HepG2 (cell line): Measurements from ENCODE around the gene IHH. TPM values are rescaled to one million over a fixed set of nuclear protein-coding genes. Genes with fewer than 3 reads are reported as not detected.

ENCODE experiments used
- CCAR2 ChIP-seq: fragments of 200-400 bp; formaldehyde crosslinking; optimal IDR thresholded peaks from 2 replicates; pipeline ENCODE3; 2018; ENCODE audit warnings: low read depth, mild to moderate bottlenecking, low read length, moderate library complexity
- CTCF ChIP-seq: sonication (generic); formaldehyde crosslinking; IDR thresholded peaks from 2 replicates; pipeline ENCODE4 v1.5.0; 2020; ENCODE audit warnings: mild to moderate bottlenecking, missing genetic modification reagents, moderate library complexity
- GATAD1 ChIP-seq: IDR thresholded peaks from 2 replicates; pipeline ENCODE4 v1.6.1; 2016; ENCODE audit warnings: missing genetic modification reagents, missing compliant biosample characterization
- HHEX ChIP-seq: IDR thresholded peaks from 2 replicates; pipeline ENCODE4 v1.6.1; 2016; ENCODE audit warnings: control low read depth
- IRX3 ChIP-seq: sonication (generic); formaldehyde crosslinking; IDR thresholded peaks from 2 replicates; pipeline ENCODE4 v1.8.1; 2023; ENCODE audit warnings: mild to moderate bottlenecking, low read depth, missing genetic modification reagents, borderline replicate concordance
- KDM4B ChIP-seq: sonication (generic); formaldehyde crosslinking; IDR thresholded peaks from 2 replicates; pipeline ENCODE4 v1.4.0; 2020; ENCODE audit warnings: missing genetic modification reagents
- MAFF ChIP-seq: IDR thresholded peaks from 2 replicates; pipeline ENCODE4 v1.6.1; 2011; ENCODE audit warnings: low read depth, low read length, improper control_type of control experiment
- MBD4 ChIP-seq: IDR thresholded peaks from 2 replicates; pipeline ENCODE4 v1.6.1; 2012; ENCODE audit warnings: low read length, inconsistent platforms, borderline replicate concordance
- MIER3 ChIP-seq: IDR thresholded peaks from 2 replicates; pipeline ENCODE4 v1.6.1; 2016; ENCODE audit warnings: missing compliant biosample characterization, borderline replicate concordance
- NR3C1 ChIP-seq: sonication (generic); formaldehyde crosslinking; IDR thresholded peaks from 2 replicates; pipeline ENCODE4 v1.4.0; 2020; ENCODE audit warnings: missing genetic modification reagents
- PHB2 ChIP-seq: fragments of 450-650 bp; IDR thresholded peaks from 2 replicates; pipeline ENCODE4 v1.6.1; 2018; ENCODE audit not compliant: partially characterized antibody
- TFDP1 ChIP-seq: IDR thresholded peaks from 2 replicates; pipeline ENCODE4 v1.6.1; 2016; ENCODE audit warnings: missing compliant biosample characterization, missing genetic modification reagents, borderline replicate concordance
- TRIM22 ChIP-seq: fragments of 450-650 bp; IDR thresholded peaks from 2 replicates; pipeline ENCODE4 v1.6.1; 2017
- ZFP62 ChIP-seq: sonication (generic); formaldehyde crosslinking; IDR thresholded peaks from 2 replicates; pipeline ENCODE4 v1.4.0; 2020; ENCODE audit warnings: missing genetic modification reagents
- ZNF20 ChIP-seq: sonication (generic); formaldehyde crosslinking; IDR thresholded peaks from 2 replicates; pipeline ENCODE4 v1.4.0; 2020; ENCODE audit warnings: mild to moderate bottlenecking, moderate library complexity, missing genetic modification reagents
- ZNF230 ChIP-seq: sonication (generic); formaldehyde crosslinking; IDR thresholded peaks from 2 replicates; pipeline ENCODE4 v1.4.0; 2020; ENCODE audit warnings: mild to moderate bottlenecking, missing genetic modification reagents
- ZNF781 ChIP-seq: sonication (generic); formaldehyde crosslinking; IDR thresholded peaks from 2 replicates; pipeline ENCODE4 v1.5.1; 2020; ENCODE audit warnings: borderline replicate concordance, mild to moderate bottlenecking, missing genetic modification reagents; ENCODE audit errors: not compliant biosample characterization
- polyA plus RNA-seq, 8 experiments: library from polyadenylated mRNA; depleted of rRNA in 3 of 8; stranded (reverse) in 7 of 8; unstranded in 1 of 8; fragments of >200 nt; fragmentation: Illumina TruSeq in 4 of 8; extraction: Trizol in 4 of 8; gene quantifications; 2 replicates each; pipeline versions ENCODE4 v1.2.1 to v1.2.3, GENCODE V29; 2011 to 2016; ENCODE audit warnings: low read depth in 4 of 8, missing spikeins in 1 of 8, mixed read lengths in 1 of 8; ENCODE audit not compliant: insufficient read depth in 1 of 8
- total RNA-seq, 5 experiments: library from RNA; depleted of rRNA; stranded (reverse); fragments of >200 nt; fragmentation: Illumina TruSeq; extraction: Trizol; gene quantifications; 2 replicates each; pipeline ENCODE4 v1.2.3, GENCODE V29; 2016; ENCODE audit warnings: low read depth in 1 of 5
- TF ChIP-seq, protein P1 (sequence below): IDR thresholded peaks from 2 replicates; pipeline ENCODE4 v1.6.1; 2012; ENCODE audit warnings: low read depth, low read length, improper control_type of control experiment
- TF ChIP-seq, protein P2 (sequence below): sonication (generic); formaldehyde crosslinking; IDR thresholded peaks from 2 replicates; pipeline ENCODE4 v1.4.0; 2020; ENCODE audit warnings: missing genetic modification reagents, borderline replicate concordance

Gene IHH
- total and polyA plus RNA-seq, 2 of the 13 experiments (the other 11 are each of a cell fraction or from before 2014, with no cell fraction given), result 0.42 TPM; not detected in 1

- TF ChIP-seq IRX3 (CRISPR knock-in tag) (no peak), CTCF (no peak; the same call in 1 of the 2 replicates), GATAD1 (CRISPR knock-in tag) (no peak), MAFF (no peak), NR3C1 (CRISPR knock-in tag) (no peak), TFDP1 (CRISPR knock-in tag) (no peak), ZNF230 (CRISPR knock-in tag) (no peak), TRIM22 (no peak), ZNF20 (CRISPR knock-in tag) (no peak), MBD4 (no peak), ZNF781 (no peak), CCAR2 (peak; percentile 26), PHB2 (no peak), MIER3 (peak; percentile 68; the same call in 1 of the 2 replicates), HHEX (CRISPR knock-in tag) (peak; percentile 98), ZFP62 (CRISPR knock-in tag) (no peak), KDM4B (CRISPR knock-in tag) (no peak)
- TF ChIP-seq, protein P1, sequence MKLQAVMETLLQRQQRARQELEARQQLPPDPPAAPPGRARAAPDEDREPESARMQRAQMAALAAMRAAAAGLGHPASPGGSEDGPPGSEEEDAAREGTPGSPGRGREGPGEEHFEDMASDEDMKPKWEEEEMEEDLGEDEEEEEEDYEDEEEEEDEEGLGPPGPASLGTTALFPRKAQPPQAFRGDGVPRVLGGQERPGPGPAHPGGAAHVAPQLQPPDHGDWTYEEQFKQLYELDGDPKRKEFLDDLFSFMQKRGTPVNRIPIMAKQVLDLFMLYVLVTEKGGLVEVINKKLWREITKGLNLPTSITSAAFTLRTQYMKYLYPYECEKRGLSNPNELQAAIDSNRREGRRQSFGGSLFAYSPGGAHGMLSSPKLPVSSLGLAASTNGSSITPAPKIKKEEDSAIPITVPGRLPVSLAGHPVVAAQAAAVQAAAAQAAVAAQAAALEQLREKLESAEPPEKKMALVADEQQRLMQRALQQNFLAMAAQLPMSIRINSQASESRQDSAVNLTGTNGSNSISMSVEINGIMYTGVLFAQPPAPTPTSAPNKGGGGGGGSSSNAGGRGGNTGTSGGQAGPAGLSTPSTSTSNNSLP, result peak; percentile 78; the same call in 1 of the 2 replicates
- TF ChIP-seq, protein P2, sequence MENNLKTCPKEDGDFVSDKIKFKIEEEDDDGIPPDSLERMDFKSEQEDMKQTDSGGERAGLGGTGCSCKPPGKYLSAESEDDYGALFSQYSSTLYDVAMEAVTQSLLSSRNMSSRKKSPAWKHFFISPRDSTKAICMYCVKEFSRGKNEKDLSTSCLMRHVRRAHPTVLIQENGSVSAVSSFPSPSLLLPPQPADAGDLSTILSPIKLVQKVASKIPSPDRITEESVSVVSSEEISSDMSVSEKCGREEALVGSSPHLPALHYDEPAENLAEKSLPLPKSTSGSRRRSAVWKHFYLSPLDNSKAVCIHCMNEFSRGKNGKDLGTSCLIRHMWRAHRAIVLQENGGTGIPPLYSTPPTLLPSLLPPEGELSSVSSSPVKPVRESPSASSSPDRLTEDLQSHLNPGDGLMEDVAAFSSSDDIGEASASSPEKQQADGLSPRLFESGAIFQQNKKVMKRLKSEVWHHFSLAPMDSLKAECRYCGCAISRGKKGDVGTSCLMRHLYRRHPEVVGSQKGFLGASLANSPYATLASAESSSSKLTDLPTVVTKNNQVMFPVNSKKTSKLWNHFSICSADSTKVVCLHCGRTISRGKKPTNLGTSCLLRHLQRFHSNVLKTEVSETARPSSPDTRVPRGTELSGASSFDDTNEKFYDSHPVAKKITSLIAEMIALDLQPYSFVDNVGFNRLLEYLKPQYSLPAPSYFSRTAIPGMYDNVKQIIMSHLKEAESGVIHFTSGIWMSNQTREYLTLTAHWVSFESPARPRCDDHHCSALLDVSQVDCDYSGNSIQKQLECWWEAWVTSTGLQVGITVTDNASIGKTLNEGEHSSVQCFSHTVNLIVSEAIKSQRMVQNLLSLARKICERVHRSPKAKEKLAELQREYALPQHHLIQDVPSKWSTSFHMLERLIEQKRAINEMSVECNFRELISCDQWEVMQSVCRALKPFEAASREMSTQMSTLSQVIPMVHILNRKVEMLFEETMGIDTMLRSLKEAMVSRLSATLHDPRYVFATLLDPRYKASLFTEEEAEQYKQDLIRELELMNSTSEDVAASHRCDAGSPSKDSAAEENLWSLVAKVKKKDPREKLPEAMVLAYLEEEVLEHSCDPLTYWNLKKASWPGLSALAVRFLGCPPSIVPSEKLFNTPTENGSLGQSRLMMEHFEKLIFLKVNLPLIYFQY (CRISPR knock-in tag), result peak; percentile 77; the same call in 1 of the 2 replicates
Observed at GRCh38 chr2:219071131-219071816, 10.6 kb upstream of the IHH start (continued).
